Mesendoderm (in vitro differentiated cells): ENCODE results near the gene TNPO2. TPM values are rescaled to one million over a fixed set of nuclear protein-coding genes. Genes with fewer than 3 reads are reported as not detected.

Source experiments
- DNase-seq: peaks from one replicate; pipeline ENCODE4 v3.0.0; 2013
- H2AK5ac ChIP-seq: 2 replicates; pipeline ENCODE4 v1.6.1; 2013; ENCODE audit warnings: low read length, inconsistent platforms
- H2BK120ac ChIP-seq: 2 replicates; pipeline ENCODE4 v1.6.1; 2013; ENCODE audit warnings: low read depth, mild to moderate bottlenecking, low read length, moderate library complexity, mixed read lengths
- H2BK15ac ChIP-seq: replicated peaks from 2 replicates; pipeline ENCODE4 v1.6.1; 2013; ENCODE audit warnings: low read depth, mild to moderate bottlenecking, moderate library complexity
- H2BK5ac ChIP-seq: 2 replicates; pipeline ENCODE4 v1.6.1; 2013; ENCODE audit warnings: low read length, inconsistent platforms
- H3K18ac ChIP-seq: 2 replicates; pipeline ENCODE4 v1.6.1; 2013; ENCODE audit warnings: mild to moderate bottlenecking, low read length, mixed read lengths
- H3K23ac ChIP-seq: one replicate; pipeline ENCODE4 v1.6.1; 2013; ENCODE audit warnings: low read length
- H3K27ac ChIP-seq: 2 replicates; pipeline ENCODE4 v1.5.1; 2013; ENCODE audit warnings: low read depth, mild to moderate bottlenecking, inconsistent platforms, low read length, moderate library complexity
- H3K27me3 ChIP-seq: 2 replicates; pipeline ENCODE4 v1.6.1; 2013; ENCODE audit warnings: low read length, control low read depth, mild to moderate bottlenecking, inconsistent platforms; ENCODE audit not compliant: insufficient read depth, poor library complexity
- H3K36me3 ChIP-seq: 2 replicates; pipeline ENCODE4 v1.6.1; 2013; ENCODE audit warnings: low read length, inconsistent platforms; ENCODE audit not compliant: control insufficient read depth, insufficient read depth
- H3K4ac ChIP-seq: one replicate; pipeline ENCODE4 v1.6.1; 2013; ENCODE audit warnings: low read depth, mild to moderate bottlenecking, low read length, moderate library complexity
- H3K4me1 ChIP-seq: 2 replicates; pipeline ENCODE4 v1.6.1; 2013; ENCODE audit warnings: low read depth, low read length, inconsistent platforms; ENCODE audit not compliant: control insufficient read depth
- H3K4me2 ChIP-seq: 2 replicates; pipeline ENCODE4 v1.6.1; 2013; ENCODE audit warnings: low read length
- H3K4me3 ChIP-seq: 2 replicates; pipeline ENCODE4 v1.5.1; 2013; ENCODE audit warnings: mild to moderate bottlenecking, low read length
- H3K56ac ChIP-seq: one replicate; pipeline ENCODE4 v1.6.1; 2013; ENCODE audit warnings: low read length
- H3K79me1 ChIP-seq: 2 replicates; pipeline ENCODE4 v1.6.1; 2013; ENCODE audit warnings: low read length, inconsistent platforms
- H3K79me2 ChIP-seq: 2 replicates; pipeline ENCODE4 v1.6.1; 2013; ENCODE audit warnings: mild to moderate bottlenecking, low read length; ENCODE audit not compliant: control insufficient read depth, insufficient read depth
- H3K9ac ChIP-seq: 2 replicates; pipeline ENCODE4 v1.6.1; 2013; ENCODE audit warnings: low read length, inconsistent platforms
- H4K5ac ChIP-seq: one replicate; pipeline ENCODE4 v1.6.1; 2013; ENCODE audit warnings: low read length
- H4K8ac ChIP-seq: one replicate; pipeline ENCODE4 v1.6.1; 2013; ENCODE audit warnings: low read depth, mild to moderate bottlenecking, control low read depth, low read length, moderate library complexity
- WGBS: extraction: QIAGEN DNeasy Blood & Tissue Kit; methylation state at CpG from one replicate; pipeline ENCODE4 v1.1.7; 2013; ENCODE audit warnings: low lambda C conversion rate, missing lambda C conversion rate; ENCODE audit not compliant: insufficient coverage; ENCODE audit errors: extremely low coverage; 5-methylcytosine and 5-hydroxymethylcytosine counted together
- polyA plus RNA-seq, 2 experiments: library from polyadenylated mRNA; stranded (reverse); fragments of 200-250 nt; gene quantifications; one replicate each; pipeline ENCODE4 v1.2.3, GENCODE V29; 2013

The TNPO2 gene
- 56.3 TPM for polyA plus RNA-seq (2013, experiment 1 of 2)
- 56.2 TPM for polyA plus RNA-seq (2013, experiment 2 of 2)

GRCh38 chr19:12723641-12724426 lies at the start of gene TNPO2:
TSS of gene TNPO2 (minus strand) at chr19:12723932. CDS start at chr19:12720977, 2,955 bp downstream.
- H2BK15ac ChIP-seq, result no peak within 1 kb of the TSS
- no CpG with 5 or more reads among the region's 28 CpGs for WGBS
- H3K4me1 ChIP-seq, result no peaks in the 10 kb centered on the region
- H3K79me1 ChIP-seq, result peaks cover 5% of the 10 kb centered on the region
- H3K18ac ChIP-seq, result peak within 1 kb of the TSS; percentile 52
- H3K79me2 ChIP-seq, result peaks cover 40% of the 10 kb centered on the region
- DNase-seq, result peak; percentile 91
- H4K8ac ChIP-seq, result peak within 1 kb of the TSS; percentile 91
- H4K5ac ChIP-seq, result peak within 1 kb of the TSS; percentile 34
- peak within 1 kb of the TSS; percentile 86 for H3K4me2 ChIP-seq
- H3K27me3 ChIP-seq, result no peaks in the 10 kb centered on the region
- peak within 1 kb of the TSS; percentile 49 for H3K4ac ChIP-seq
- H2AK5ac ChIP-seq, result peak within 1 kb of the TSS; percentile 86
- H2BK120ac ChIP-seq, result no peak within 1 kb of the TSS
- peak within 1 kb of the TSS; percentile 80 for H3K4me3 ChIP-seq
- H2BK5ac ChIP-seq, result peak within 1 kb of the TSS; percentile 1
- H3K9ac ChIP-seq, result peak within 1 kb of the TSS; percentile 97
- peak within 1 kb of the TSS; percentile 33 for H3K27ac ChIP-seq
- peak within 1 kb of the TSS; percentile 1 for H3K23ac ChIP-seq
- peaks cover 3% of the 10 kb centered on the region for H3K36me3 ChIP-seq
- H3K56ac ChIP-seq, result peak within 1 kb of the TSS; percentile 97

- Histone ChIP-seq H4K8ac (no peak overlapping the region), H3K27me3 (no peaks in the 10 kb centered on the region), H4K5ac (no peak overlapping the region), H2AK5ac (no peak overlapping the region), H3K4me1 (no peaks in the 10 kb centered on the region), H3K23ac (no peak overlapping the region), H3K79me1 (no peaks in the 10 kb centered on the region), H3K56ac (no peak overlapping the region), H3K36me3 (no peaks in the 10 kb centered on the region), H3K79me2 (no peaks in the 10 kb centered on the region), H3K4ac (no peak overlapping the region), H2BK120ac (no peak overlapping the region), H3K9ac (no peak overlapping the region), H2BK15ac (no peak overlapping the region), H3K27ac (no peak overlapping the region), H2BK5ac (no peak overlapping the region), H3K4me3 (no peak overlapping the region), H3K4me2 (no peak overlapping the region), H3K18ac (no peak overlapping the region)
- no peak for DNase-seq
- no CpG with 5 or more reads among the region's 4 CpGs for WGBS
These were observed 48.6 kb upstream of the TNPO2 start for GRCh38 chr19:12772323-12772722.

GRCh38 chr19:12770922-12771321 lies 47.2 kb upstream of the TNPO2 start:
- H2BK120ac ChIP-seq, result no peak overlapping the region
- no peak overlapping the region for H3K23ac ChIP-seq
- no peak overlapping the region for H2BK5ac ChIP-seq
- H3K4me3 ChIP-seq, result no peak overlapping the region
- no peak overlapping the region for H3K4me2 ChIP-seq
- no peaks in the 10 kb centered on the region for H3K27me3 ChIP-seq
- H3K9ac ChIP-seq, result no peak overlapping the region
- no peak overlapping the region for H3K18ac ChIP-seq
- no peak overlapping the region for H4K5ac ChIP-seq
- no peak for DNase-seq
- H3K4me1 ChIP-seq, result no peaks in the 10 kb centered on the region
- H2BK15ac ChIP-seq, result no peak overlapping the region
- WGBS, result no CpG with 5 or more reads among the region's 13 CpGs
- H3K79me2 ChIP-seq, result no peaks in the 10 kb centered on the region
- H4K8ac ChIP-seq, result no peak overlapping the region
- H3K56ac ChIP-seq, result no peak overlapping the region
- H3K36me3 ChIP-seq, result no peaks in the 10 kb centered on the region
- H3K79me1 ChIP-seq, result no peaks in the 10 kb centered on the region
- H3K4ac ChIP-seq, result no peak overlapping the region
- H2AK5ac ChIP-seq, result no peak overlapping the region
- H3K27ac ChIP-seq, result no peak overlapping the region

GRCh38 chr19:12769689-12770088 lies 46.0 kb upstream of the TNPO2 start:
- no peaks in the 10 kb centered on the region for H3K79me1 ChIP-seq
- H3K4ac ChIP-seq, result no peak overlapping the region
- peak; percentile 84 for DNase-seq
- no peak overlapping the region for H3K4me2 ChIP-seq
- H2BK120ac ChIP-seq, result no peak overlapping the region
- H2BK15ac ChIP-seq, result no peak overlapping the region
- H2AK5ac ChIP-seq, result no peak overlapping the region
- H3K23ac ChIP-seq, result no peak overlapping the region
- no peaks in the 10 kb centered on the region for H3K27me3 ChIP-seq
- no peak overlapping the region for H3K27ac ChIP-seq
- no peak overlapping the region for H3K18ac ChIP-seq
- no CpG with 5 or more reads among the region's 37 CpGs for WGBS
- peak overlapping the region; percentile 12 for H3K9ac ChIP-seq
- no peaks in the 10 kb centered on the region for H3K79me2 ChIP-seq
- peaks cover under 1% of the 10 kb centered on the region for H3K36me3 ChIP-seq
- H4K8ac ChIP-seq, result no peak overlapping the region
- no peak overlapping the region for H4K5ac ChIP-seq
- H3K4me1 ChIP-seq, result no peaks in the 10 kb centered on the region
- H3K56ac ChIP-seq, result no peak overlapping the region
- H3K4me3 ChIP-seq, result no peak overlapping the region
- no peak overlapping the region for H2BK5ac ChIP-seq

GRCh38 chr19:12767666-12768065 lies 43.9 kb upstream of the TNPO2 start:
- Histone ChIP-seq H3K23ac (no peak overlapping the region), H3K4me3 (no peak overlapping the region), H3K9ac (no peak overlapping the region), H2BK15ac (no peak overlapping the region), H4K8ac (no peak overlapping the region), H3K79me2 (no peaks in the 10 kb centered on the region), H3K79me1 (no peaks in the 10 kb centered on the region), H2BK120ac (no peak overlapping the region), H3K36me3 (peaks cover 8% of the 10 kb centered on the region), H2AK5ac (no peak overlapping the region), H3K4me1 (no peaks in the 10 kb centered on the region), H3K4ac (no peak overlapping the region), H2BK5ac (no peak overlapping the region), H3K27me3 (no peaks in the 10 kb centered on the region), H4K5ac (no peak overlapping the region), H3K4me2 (no peak overlapping the region), H3K18ac (no peak overlapping the region), H3K27ac (no peak overlapping the region), H3K56ac (no peak overlapping the region)
- WGBS, result no CpG with 5 or more reads among the region's 15 CpGs
- no peak for DNase-seq
